GM20431 (cell line): ENCODE results near the gene FKBP8.
"Not testable (repeated sequence)": the region's sequence is repeated elsewhere in the genome, so short reads cannot be mapped to it uniquely, and the experiment has no call there.

Source experiments
- in situ Hi-C: fragments of 300-500 bp; cut with MseI, MboI; formaldehyde crosslinking; loops from one replicate; pipeline ENCODE4 v1.15.0; 2020; ENCODE audit warnings: low sequenced_read_pairs; ENCODE audit not compliant: unreplicated experiment

FKBP8 gene

GRCh38 chr19:18542941-18543813, at the start of gene FKBP8:
FKBP8 (minus strand) TSS chr19:18543573; CDS start chr19:18541970, 1,603 bp downstream.
- in situ Hi-C loops: no loop called here

GRCh38 chr19:18592732-18593131, 49.4 kb upstream of the FKBP8 start:
- in situ Hi-C loops: not testable (repeated sequence)

GRCh38 chr19:18591735-18592385, 48.5 kb upstream of the FKBP8 start:
- in situ Hi-C loops: no loop called here

- in situ Hi-C loops: no loop called here
Observed at GRCh38 chr19:18590273-18591272, 47.2 kb upstream of the FKBP8 start.

GRCh38 chr19:18589380-18590272, 46.3 kb upstream of the FKBP8 start:
- in situ Hi-C loops: no loop called here

GRCh38 chr19:18588611-18589379, 45.4 kb upstream of the FKBP8 start, which contains the start of gene REX1BD:
REX1BD (plus strand) TSS chr19:18588798; CDS start chr19:18588802, 4 bp downstream.
- in situ Hi-C loops: no loop called here

- in situ Hi-C loops: no loop called here
Observed at GRCh38 chr19:18587962-18588610, 44.7 kb upstream of the FKBP8 start.

GRCh38 chr19:18587561-18587960, 44.2 kb upstream of the FKBP8 start:
- in situ Hi-C loops: no loop called here

- in situ Hi-C loops: no loop called here
Observed at GRCh38 chr19:18586306-18586705, 42.9 kb upstream of the FKBP8 start.

- in situ Hi-C loops: no loop called here
Observed at GRCh38 chr19:18580311-18580710, 36.9 kb upstream of the FKBP8 start.

- in situ Hi-C loops: no loop called here
Observed at GRCh38 chr19:18577365-18577914, 34.1 kb upstream of the FKBP8 start.

- in situ Hi-C loops: no loop called here
Observed at GRCh38 chr19:18576383-18576782, 33.0 kb upstream of the FKBP8 start.

GRCh38 chr19:18574691-18575291, 31.4 kb upstream of the FKBP8 start:
- in situ Hi-C loops: no loop called here

GRCh38 chr19:18571564-18572344, 28.4 kb upstream of the FKBP8 start, which contains the start of gene UBA52:
UBA52 (plus strand) TSS chr19:18571857; CDS start chr19:18573301, 1,444 bp downstream.
- in situ Hi-C loops: no loop called here

- in situ Hi-C loops: no loop called here
Observed at GRCh38 chr19:18568367-18568766, 25.0 kb upstream of the FKBP8 start.

- in situ Hi-C loops: no loop called here
Observed at GRCh38 chr19:18566953-18567352, 23.6 kb upstream of the FKBP8 start.
